D721Med (cell line): Measurements from ENCODE around the gene TOR1B.

Experiments
- DNase-seq: peaks from one replicate; pipeline ENCODE4 v3.0.0; 2011; ENCODE audit warnings: low spot score; ENCODE audit not compliant: insufficient read length
- FAIRE-seq: peaks from 2 replicates; lab custom pipeline; 2011; peaks lifted over from hg19 to GRCh38; lab: Jason Lieb, UNC
- TF ChIP-seq, protein P1 (sequence below): IDR thresholded peaks from 2 replicates; pipeline ENCODE4 v1.5.1; 2012; ENCODE audit warnings: mild to moderate bottlenecking, control low read depth; ENCODE audit not compliant: insufficient read depth; ENCODE audit errors: missing control alignments

TOR1B gene

GRCh38 chr9:129815278-129815677 lies 12.3 kb downstream of the TOR1B start:
- TF ChIP-seq, protein P1, sequence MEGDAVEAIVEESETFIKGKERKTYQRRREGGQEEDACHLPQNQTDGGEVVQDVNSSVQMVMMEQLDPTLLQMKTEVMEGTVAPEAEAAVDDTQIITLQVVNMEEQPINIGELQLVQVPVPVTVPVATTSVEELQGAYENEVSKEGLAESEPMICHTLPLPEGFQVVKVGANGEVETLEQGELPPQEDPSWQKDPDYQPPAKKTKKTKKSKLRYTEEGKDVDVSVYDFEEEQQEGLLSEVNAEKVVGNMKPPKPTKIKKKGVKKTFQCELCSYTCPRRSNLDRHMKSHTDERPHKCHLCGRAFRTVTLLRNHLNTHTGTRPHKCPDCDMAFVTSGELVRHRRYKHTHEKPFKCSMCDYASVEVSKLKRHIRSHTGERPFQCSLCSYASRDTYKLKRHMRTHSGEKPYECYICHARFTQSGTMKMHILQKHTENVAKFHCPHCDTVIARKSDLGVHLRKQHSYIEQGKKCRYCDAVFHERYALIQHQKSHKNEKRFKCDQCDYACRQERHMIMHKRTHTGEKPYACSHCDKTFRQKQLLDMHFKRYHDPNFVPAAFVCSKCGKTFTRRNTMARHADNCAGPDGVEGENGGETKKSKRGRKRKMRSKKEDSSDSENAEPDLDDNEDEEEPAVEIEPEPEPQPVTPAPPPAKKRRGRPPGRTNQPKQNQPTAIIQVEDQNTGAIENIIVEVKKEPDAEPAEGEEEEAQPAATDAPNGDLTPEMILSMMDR = no peak
- DNase-seq (no peak), FAIRE-seq (no peak)

DNA sequence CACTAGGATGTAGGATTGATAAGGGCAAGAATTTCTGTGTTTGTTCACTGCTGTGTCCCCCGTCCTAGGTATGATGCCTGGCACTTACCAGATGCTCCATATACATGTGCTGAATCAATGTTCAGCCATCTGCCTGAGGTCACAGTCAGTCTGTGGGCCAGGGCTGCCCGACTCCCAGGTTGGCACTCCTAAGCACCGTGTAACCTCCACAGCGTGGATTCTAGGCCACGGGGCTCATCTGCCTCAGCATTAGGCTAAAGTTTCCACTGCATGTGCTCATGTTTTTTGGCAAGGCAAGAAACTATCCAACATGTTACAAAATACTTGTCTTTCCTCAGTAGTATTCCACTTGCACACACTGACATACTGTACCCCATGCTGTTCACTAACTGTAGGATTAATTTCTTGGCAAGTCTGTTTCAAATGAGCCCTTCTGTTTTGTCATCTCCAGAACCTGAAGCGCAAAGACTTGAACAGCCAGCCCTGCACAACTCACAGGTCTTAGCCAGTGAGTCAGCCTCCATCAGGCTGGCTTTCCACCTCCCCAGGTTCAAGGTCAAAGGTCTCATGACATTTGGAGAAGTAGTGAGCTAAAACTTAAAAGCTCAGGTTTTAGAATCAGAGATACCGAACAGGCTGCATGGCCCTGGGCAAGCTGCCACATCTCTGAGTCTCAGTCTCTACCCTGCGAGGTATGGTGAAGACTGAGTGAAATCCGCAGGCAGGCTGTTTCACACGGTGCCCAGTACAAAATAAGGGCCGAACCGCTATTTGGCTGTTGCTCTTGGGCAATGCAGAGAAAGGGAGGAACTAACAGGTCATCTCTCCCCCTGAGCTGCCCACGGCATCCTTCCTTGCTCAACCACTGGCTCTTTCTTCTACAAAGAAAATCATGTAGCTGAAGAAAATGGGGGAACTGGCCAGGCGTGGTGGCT lies 13.8 kb downstream of the TOR1B start:
- FAIRE-seq (no peak), DNase-seq (no peak)
- TF ChIP-seq, protein P1 = no peak

DNA sequence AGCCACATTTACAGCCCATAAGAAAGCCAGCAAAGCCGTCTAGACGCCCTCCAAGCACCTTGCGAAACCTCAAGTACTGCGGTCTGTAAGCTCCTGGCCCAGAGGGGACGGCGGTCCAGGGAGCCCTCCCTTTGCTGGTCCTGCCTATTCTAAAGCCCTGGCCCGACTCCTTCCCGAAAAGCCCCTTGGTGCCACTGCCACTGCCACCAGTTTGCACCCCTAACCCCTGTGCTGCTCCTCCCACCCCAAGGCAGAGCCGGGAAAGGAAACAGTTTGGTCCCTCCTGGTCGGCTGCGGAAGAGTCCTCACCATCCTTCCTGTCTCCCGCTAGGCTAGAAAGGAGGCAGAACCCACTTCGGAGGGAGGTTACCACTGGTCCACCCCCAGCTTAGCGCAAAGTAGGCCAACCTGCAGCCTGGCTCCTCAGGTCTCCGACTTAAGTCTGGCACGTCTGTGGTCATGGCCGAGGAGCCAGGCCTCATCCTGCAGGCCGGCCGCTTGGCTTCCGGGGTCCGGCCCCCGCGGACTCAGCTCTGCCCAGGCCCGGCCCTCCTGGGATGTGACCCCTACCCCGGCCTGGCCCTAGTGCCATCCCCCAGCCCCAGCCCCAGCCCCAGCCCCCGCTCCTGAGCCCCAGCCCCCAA lies 20.0 kb downstream of the TOR1B start:
- FAIRE-seq (no peak), DNase-seq (no peak)
- TF ChIP-seq, protein P1 = no peak

DNA sequence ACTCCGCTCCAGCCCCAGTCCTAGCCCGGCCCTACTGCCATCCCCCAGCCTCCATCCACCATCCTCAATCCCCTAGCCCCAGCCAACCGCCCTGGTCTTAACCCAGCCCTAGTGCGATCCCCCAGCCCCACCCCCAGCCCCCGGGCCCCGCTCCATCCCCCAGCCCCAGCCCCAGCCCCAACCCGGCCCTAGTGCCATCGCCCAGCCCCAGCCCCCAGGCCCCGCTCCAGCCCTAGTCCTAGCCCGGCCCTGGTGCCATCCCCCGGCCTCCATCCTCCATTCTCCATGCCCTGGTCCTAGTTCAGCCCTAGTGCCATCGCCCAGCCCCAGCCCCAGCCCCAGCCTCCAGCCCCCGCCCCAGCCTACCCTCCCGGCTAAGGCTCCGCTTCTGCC lies 20.6 kb downstream of the TOR1B start:
- no peak for FAIRE-seq
- no peak for DNase-seq
- TF ChIP-seq, protein P1 = no peak

GRCh38 chr9:129823935-129824601 lies 21.1 kb downstream of the TOR1B start, which contains the start of gene TOR1A:
TSS of gene TOR1A (minus strand) at chr9:129824136. CDS start at chr9:129824085, 51 bp downstream.
- no peak for FAIRE-seq
- peak; percentile 66 for DNase-seq

GRCh38 chr9:129826344-129826743 lies 23.4 kb downstream of the TOR1B start:
- DNase-seq (peak; percentile 48), FAIRE-seq (no peak)
- TF ChIP-seq, protein P1 = no peak

More at GRCh38 chr9:129823935-129824601, 21.1 kb downstream of the TOR1B start, which contains the start of gene TOR1A:
- TF ChIP-seq, protein P1 = no peak
